GM18870 (cell line): ENCODE measurements around the gene COX5A.
"Not testable (repeated sequence)": the region's sequence is repeated elsewhere in the genome, so short reads cannot be mapped to it uniquely, and the experiment has no call there.

Experiments
- ATAC-seq: cut with Tn5 transposase; IDR thresholded peaks from one replicate; pipeline ENCODE4 v1.9.1; 2021; ENCODE audit warnings: moderate library complexity; ENCODE audit not compliant: unreplicated experiment

The COX5A gene

DNA sequence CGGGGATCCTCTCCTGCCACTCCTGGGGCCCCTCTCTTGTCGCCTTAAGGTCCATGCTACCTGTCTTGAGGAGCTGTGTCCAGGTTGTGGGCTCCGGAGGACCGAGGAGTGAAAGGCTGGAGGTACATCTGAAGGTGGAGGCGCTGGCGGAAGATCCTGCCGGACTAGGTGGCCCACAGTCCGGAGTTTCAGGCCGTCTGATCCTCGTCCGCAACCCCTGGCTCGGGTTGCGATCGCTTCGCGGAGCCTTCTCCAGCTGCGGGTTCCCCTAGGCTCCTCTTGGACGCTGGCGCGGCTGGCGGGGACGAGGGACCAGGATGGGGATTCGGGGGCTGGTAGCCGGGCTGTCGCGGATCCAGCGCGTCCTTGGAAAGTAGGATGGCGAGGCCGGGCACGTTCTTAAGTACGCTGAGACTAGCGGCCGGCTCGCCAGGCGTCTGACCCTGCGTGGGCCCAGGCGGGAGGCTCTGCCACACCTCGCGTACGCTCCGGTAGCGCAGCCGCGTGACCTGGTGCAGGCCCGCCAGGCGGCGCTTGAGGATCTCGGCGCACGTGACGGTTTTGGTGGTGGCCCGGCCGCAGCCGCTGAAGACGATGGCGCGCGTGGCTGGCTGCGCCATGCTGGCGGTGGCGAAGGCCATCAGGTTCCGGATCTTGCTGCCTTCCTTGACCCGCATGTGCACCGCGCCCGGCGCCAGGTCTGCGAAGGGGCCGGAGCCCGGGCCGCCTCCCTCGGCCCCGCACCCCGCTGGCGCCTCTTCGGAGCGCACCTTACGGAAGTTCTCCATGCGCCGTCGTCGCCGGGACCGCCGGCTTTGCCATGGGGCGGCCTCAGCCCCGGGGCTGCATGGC lies 18.1 kb upstream of the COX5A start:
- no peak for ATAC-seq

DNA sequence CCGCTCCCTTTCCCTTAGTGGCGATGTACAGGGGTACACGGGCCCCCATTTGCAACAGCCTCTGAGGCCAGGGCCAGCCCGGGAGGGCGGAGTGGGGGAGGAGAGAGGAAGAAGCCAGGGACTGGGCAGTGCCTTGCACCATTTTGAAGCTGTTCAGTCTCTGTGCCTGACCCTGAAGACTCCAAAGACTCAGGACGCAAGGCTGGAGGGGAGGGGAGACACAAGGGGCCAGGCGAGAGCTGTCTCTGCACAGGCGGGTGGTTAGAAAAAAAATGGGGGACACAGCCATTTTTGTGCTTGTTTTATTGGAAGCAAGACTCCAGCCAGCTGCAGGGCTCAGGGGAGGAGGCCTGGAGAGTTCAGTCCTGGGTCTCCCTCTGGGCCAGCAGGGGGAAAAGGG lies 17.1 kb upstream of the COX5A start:
- ATAC-seq: no peak

DNA sequence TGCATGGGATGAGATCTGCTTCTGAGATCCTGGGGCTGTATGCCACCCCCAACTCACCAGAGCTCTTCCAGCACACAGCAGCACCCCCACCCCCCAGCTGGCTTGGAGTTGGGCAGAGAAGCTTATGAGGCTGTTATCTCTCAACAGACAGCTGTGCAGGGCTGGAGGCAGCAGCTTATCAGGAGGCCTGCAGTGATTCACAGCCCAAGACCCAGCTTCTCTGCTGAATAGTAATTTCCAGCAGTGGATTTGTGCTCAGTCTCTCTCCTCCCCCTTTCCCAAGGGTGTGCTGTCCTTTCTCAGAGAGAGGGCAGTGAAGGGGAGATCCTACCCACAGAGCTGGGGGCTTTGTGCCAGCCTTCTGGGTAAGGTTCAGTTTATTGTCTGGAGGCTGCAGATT lies 16.6 kb upstream of the COX5A start:
- ATAC-seq: no peak

DNA sequence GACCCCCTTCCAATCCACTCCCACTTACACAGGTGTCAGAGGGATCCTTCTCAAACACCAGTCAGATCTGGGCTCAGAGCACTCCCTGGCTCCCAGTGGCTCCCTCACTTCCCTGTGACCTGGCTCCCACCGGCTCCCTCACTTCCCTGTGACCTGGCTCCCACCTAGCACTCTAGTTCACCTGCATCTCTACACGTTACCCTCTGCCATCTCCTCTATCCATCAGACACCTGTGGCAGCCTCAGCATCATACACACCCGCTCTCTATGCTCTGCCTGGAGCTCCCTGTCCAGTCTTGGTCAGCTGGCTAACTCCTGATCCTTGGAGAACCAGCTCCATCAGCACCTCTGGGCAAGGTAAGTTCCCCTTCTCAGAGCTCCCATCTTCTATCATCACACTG lies 13.1 kb upstream of the COX5A start:
- no peak for ATAC-seq

GRCh38 chr15:74950078-74950908 lies 12.4 kb upstream of the COX5A start:
- ATAC-seq: no peak

DNA sequence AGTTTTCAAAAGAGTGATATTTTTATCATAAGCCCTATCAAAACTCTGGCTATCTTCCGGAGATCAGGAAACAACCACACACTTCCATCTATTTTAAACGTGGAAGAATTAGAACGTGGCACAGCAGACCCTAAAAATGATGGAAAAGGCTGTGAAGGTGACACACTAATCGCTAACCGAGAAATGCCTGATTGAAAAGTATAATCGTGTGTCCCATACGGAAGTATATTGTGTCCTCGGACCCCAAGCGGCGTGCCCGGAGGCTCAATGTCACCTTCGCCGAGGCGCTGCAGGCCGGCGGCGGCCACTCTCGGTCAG lies 642 bp downstream of the COX5A start:
- peak; percentile 4 for ATAC-seq

GRCh38 chr15:74935193-74935592 lies 2.7 kb downstream of the COX5A start:
- not testable (repeated sequence) for ATAC-seq

DNA sequence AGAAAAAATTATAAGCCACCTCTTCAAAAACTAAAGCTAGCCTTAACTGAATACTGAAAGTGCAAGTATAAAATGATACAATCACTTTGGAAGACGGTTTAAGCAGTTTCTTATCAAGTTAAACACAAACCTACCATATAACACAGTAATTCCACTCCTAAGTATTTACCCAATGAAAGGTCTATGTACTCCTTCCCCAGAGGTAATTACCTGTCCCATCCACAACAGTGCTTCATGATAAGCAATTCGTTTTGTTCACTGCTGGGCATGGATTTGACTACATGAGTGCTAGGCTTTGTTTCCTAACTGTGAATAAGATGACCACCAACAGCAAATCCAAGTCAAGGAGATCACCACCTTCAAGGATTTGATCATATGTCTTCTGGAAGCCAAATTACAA lies 4.3 kb downstream of the COX5A start:
- no peak for ATAC-seq

DNA sequence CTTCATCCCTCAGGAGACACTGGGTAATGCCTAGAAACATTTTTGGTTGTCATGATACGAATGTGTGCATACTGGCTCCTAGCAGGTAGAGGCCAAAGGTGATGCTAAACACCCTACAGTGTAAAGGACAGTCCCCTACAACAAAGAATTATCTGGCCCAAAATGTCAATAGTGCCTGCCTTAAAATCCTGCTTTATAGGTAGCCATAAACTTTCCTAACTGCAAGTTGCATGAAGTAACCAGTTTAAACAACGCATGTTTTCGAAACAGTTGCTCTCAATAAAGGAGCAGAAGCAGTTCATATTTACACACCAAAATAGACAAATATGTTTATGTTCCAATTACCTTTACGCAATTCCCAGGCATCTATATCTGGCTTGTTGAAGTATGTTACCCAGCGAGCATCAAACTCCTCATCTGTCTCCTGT lies 9.1 kb downstream of the COX5A start:
- ATAC-seq: no peak

DNA sequence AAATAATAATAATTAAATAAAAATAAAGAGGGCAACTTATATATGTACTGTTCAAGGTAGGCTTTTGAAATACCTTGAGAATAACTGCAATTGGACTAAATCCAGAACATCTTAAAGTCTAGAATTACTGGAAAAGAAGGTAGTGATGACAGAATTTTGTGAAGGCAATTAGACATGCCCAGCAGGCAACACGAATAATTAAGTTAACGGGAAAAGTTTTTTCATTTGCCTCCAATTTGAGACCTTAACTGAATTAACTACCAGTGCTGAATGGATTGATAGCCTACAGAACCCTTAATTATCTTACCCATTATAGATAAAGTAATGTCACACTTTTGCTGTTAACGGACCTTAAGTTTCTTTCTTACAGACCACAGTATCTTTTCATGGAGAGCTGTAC lies 13.3 kb downstream of the COX5A start:
- no peak for ATAC-seq

- no peak for ATAC-seq
Observed at GRCh38 chr15:74920456-74920855, 17.4 kb downstream of the COX5A start.

DNA sequence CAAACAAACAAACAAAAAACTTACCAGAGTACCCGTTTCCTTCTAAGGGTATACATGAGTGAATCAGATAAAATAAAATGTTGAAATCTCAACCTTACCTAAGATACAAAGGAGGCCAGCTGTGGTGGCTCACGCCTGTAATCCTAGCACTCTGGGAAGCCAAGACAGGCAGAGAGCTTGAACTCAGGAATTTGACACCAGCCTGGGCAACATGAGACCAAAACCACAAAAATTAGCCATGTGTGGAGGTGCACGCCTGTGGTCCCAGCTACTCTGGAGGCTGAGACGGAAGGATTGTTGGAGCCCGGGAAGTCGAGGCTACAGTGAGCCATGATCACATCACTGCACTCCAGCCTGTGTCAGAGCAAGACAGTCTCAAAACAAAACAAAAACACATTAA lies 20.2 kb downstream of the COX5A start:
- ATAC-seq: no peak

GRCh38 chr15:74913799-74914198 lies 24.1 kb downstream of the COX5A start:
- ATAC-seq: not testable (repeated sequence)

- ATAC-seq: no peak
Observed at GRCh38 chr15:74913041-74913440, 24.8 kb downstream of the COX5A start.

DNA sequence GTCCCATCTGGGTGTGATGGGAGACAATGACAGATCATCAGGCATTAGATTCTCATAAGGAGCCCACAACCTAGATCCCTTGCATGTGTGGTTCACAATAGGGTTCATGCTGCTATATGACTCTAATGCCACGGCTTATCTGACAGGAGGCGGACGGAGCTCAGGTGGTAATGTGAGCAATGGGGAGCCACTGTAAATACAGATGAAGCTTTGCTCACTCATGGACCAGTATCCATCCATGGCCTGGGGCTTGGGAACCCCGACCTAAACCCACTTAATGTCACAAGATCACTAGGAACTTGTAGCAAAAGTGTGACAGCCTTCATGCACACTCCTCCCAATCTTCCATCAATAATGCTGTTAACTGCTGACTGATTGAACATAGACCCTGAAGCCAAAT lies 29.2 kb downstream of the COX5A start:
- no peak for ATAC-seq

GRCh38 chr15:74907163-74907870 lies 30.6 kb downstream of the COX5A start:
- ATAC-seq: no peak

DNA sequence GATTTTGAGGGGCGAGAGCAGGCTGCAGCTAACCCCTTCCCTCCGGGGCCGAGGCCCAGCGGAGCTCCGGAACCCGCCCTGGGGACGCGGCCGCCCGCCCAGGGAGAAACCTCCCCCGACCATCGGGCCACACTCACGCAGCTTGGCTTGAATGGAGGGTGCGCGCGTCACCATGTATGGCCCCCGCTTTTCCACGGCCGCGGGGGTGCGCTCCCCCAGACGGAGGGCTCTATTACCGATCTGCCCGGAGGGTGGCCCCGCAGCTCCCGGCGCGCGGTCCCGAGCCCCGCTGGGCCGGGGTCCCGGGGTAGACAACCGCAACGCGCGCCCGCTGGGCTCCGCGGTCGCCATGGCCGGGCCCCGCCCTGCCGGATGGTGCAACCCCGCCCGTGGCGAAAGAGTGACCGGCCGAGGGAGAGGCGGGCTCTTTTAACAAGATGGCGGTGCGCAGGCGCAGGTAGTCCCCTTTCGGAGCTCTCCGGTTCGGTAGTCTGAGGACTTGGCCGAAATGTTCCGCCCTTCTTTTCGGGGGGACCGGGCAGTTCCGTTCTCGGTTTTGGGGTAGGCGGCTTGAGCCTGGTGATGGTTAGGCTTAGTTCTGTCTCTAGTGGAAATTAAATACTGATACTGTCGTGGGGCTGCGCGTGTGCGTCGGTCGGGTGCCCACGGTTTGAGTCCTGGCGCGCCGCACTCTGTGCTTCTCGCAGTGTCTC lies 31.3 kb downstream of the COX5A start, which contains the start of gene FAM219B:
Gene FAM219B, minus strand, starts transcription at position 402 of the 713 bp plus-strand sequence. Its CDS starts 51 bp downstream, at position 351.
- ATAC-seq: peak; percentile 60

DNA sequence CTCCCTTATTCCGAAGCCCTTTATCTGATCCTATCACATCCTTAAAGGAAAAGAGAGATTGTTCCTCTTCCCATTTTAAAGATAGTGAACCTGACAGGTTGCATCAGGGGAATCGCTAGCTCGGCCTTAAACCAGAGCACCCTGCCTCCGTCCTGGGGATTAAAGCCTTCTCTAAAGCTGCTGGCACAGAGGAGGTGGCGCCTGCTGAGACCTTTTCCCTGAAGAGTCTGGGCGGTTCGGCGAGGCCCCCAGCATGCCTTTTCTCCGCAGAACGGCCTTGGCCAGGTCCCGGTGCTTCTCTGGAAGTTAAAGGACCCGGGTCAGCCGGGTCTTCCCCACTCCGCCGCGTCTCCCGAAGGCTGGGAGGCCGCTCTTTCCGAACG lies 31.8 kb downstream of the COX5A start:
- peak; percentile 21 for ATAC-seq

DNA sequence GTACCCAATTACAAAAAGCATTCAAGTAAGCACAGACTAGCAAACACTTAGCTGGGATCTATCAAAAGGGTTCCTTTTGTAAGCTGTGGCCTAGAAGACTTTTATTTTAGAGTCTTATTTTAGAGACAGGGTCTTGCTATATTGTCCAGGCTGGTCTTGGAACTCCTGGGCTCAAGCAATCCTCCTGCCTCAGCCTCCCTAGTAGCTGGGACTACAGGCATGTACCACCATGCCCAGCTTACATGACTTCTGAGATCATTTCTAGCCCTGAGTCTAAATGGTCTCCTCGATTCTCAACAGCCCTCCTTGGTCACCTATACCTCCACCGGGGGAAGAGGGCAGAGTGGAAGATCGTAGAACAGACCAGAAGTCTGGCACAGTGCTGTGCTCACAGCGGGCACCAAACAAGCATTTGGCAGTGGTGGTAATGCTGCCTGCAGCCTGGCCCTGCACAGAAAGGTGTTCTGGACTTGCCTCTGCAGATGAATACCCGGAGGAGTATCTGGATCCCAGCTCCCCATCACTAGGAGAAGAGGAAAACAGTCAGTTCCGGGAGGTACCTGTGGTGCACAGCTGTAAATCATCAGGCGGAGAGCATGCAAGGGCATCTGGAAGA lies 33.6 kb downstream of the COX5A start:
- ATAC-seq: no peak

- no peak for ATAC-seq
Observed at GRCh38 chr15:74903676-74904075, 34.2 kb downstream of the COX5A start.
